ENCODE results near the gene VENTX.
"Not testable (repeated sequence)": the region's sequence is repeated elsewhere in the genome, so short reads cannot be mapped to it uniquely, and the experiment has no call there.

VENTX gene

GRCh38 chr10:133217800-133218589 is 19.7 kb upstream of the VENTX start:
- DNase-seq: no peak

GRCh38 chr10:133218891-133219290 is 18.8 kb upstream of the VENTX start:
- no peak for DNase-seq

- no peak for DNase-seq
Measured at GRCh38 chr10:133219782-133220181, 17.9 kb upstream of the VENTX start.

- no peak for DNase-seq
Measured at GRCh38 chr10:133221331-133221730, 16.3 kb upstream of the VENTX start.

- DNase-seq: not testable (repeated sequence)
Measured at GRCh38 chr10:133221756-133222155, 15.9 kb upstream of the VENTX start.

- no peak for DNase-seq
Measured at GRCh38 chr10:133224076-133224475, 13.6 kb upstream of the VENTX start.

GRCh38 chr10:133224756-133225372 is 12.8 kb upstream of the VENTX start:
- DNase-seq: no peak

GRCh38 chr10:133225707-133226191 is 11.9 kb upstream of the VENTX start:
- DNase-seq: no peak

GRCh38 chr10:133226251-133226808 is 11.3 kb upstream of the VENTX start:
- DNase-seq: no peak

GRCh38 chr10:133227256-133227655 is 10.4 kb upstream of the VENTX start:
- DNase-seq: no peak

- DNase-seq: no peak
Measured at GRCh38 chr10:133229265-133230043, 8.2 kb upstream of the VENTX start.

GRCh38 chr10:133230044-133230361 is 7.7 kb upstream of the VENTX start, which contains the start of gene UTF1:
TSS of gene UTF1 (plus strand) at chr10:133230217. CDS start at chr10:133230289, 72 bp downstream.
- DNase-seq: no peak

GRCh38 chr10:133230387-133231195 is 7.1 kb upstream of the VENTX start:
- DNase-seq: no peak

- no peak for DNase-seq
Measured at GRCh38 chr10:133231244-133231945, 6.3 kb upstream of the VENTX start.

- DNase-seq: no peak
Measured at GRCh38 chr10:133231946-133232574, 5.6 kb upstream of the VENTX start.

- not testable (repeated sequence) for DNase-seq
Measured at GRCh38 chr10:133234796-133235195, 2.9 kb upstream of the VENTX start.

GRCh38 chr10:133235265-133235855 is 2.3 kb upstream of the VENTX start:
- DNase-seq: no peak

GRCh38 chr10:133235932-133236331 is 1.7 kb upstream of the VENTX start:
- no peak for DNase-seq

GRCh38 chr10:133236401-133237240 is 1.0 kb upstream of the VENTX start:
- DNase-seq: no peak

GRCh38 chr10:133237241-133237587 is 441 bp upstream of the VENTX start:
- no peak for DNase-seq

All from NCI-H774 (cell line).